HG02885 (cell line): ENCODE results near the gene KRTAP5-5.
"Not testable (repeated sequence)": the region's sequence is repeated elsewhere in the genome, so short reads cannot be mapped to it uniquely, and the experiment has no call there.

Experiments used
- ATAC-seq: cut with Tn5 transposase; IDR thresholded peaks from one replicate; pipeline ENCODE4 v1.9.1; 2021; ENCODE audit warnings: mild to moderate bottlenecking; ENCODE audit not compliant: unreplicated experiment, poor library complexity

Gene KRTAP5-5

GRCh38 chr11:1640076-1640946, 10.7 kb downstream of the KRTAP5-5 start:
- no peak for ATAC-seq

DNA sequence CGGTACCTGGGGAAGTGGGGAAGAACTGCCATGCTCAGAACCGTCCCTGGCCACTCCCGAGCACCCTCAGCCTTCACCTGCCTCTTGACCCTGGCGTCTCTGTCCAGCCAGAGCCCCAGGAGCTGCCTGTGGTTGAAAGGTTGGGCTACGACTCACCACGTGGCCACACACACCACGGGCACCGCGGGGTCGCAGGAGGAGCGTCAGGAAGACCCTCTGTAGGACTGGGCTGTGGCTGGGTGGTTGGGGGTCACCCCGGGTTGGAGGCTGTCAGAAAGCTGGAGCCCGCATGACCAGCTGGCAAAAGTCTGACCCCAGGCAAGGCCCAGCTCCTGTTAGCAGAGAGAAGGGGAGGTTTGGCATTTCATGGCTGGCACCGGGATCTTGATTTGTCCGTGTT, 11.5 kb downstream of the KRTAP5-5 start:
- no peak for ATAC-seq

GRCh38 chr11:1642288-1643145, 12.9 kb downstream of the KRTAP5-5 start:
- no peak for ATAC-seq

- no peak for ATAC-seq
Measured at GRCh38 chr11:1643146-1643690, 13.6 kb downstream of the KRTAP5-5 start.

- ATAC-seq = no peak
Measured at GRCh38 chr11:1644601-1645356, 15.2 kb downstream of the KRTAP5-5 start.

DNA sequence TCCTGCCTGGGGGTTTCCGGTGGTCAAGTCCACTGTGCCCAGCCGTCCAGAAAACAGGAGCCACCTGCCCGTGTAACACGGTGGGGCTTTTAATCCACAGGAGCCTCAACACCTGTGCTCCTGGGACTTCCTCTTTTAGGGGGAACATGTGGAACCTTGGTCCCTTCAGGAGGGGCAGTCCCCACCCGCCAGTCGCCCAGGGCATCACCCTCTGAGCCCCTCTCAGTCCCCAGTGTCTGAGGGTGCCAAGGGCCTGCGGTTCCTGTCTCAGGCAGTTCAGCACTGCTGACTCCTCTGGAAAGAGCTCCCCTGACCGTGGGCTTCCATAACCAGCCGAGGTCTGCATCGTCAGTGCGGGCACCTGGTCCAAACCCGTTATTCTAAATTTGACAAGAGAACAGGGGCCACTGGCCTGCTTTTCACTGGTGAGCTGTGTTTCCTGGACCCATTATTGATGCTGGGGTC, 15.8 kb downstream of the KRTAP5-5 start:
- no peak for ATAC-seq

DNA sequence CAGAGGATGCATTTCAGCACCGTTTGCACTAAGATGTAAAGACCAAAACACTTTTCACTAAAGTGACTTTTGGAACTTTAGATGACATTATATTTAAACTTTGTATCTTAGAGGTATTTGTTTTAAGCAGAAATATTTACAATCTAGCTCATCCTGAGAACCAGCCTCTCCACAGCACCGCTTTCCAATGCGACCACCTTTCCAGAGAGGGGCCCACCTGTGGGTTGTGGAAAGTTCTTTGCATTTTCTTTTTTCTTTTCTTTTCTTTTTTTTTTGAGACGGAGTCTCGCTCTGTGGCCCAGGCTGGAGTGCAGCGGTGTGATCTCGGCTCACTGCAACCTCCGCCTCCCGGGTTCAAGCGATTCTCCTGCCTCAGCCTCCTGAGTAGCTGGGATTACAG, 17.0 kb downstream of the KRTAP5-5 start:
- not testable (repeated sequence) for ATAC-seq

GRCh38 chr11:1647901-1648652, 18.5 kb downstream of the KRTAP5-5 start:
- no peak for ATAC-seq

DNA sequence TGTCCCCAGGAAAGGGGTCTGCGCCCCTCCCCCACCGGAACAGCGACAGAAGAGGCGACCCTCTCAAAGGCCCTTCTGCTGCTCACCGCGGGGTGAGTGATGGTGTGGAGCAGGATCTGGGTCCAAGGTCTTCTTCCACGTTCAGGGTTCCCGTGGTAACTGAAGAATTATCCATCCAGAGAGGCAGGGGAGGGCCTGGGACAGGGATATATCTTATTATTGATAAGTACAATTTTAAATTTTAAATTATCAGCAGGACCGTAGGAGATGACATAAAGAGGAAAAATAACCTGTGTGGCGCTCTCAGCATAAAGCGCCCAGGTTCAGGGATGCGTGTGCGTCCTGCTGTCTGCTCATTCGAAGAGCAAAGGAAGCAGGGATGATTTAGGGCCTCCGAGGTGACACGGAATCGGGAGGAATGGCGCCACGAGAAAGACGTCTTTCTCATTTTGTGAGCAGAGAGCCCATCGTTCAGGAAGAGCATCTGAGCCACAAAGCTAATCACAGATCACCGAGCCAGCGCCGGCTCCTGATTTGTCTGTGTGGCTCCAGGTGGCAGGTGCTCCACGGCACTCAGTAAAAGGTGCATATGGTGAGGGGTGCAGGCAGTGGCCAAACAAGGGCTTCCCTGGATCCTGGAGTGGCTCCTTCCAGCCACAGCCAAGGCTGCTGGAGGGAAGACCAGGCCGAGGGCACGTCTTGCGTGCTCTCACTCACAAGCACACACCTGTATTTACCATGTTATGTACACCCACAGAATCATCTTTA, 19.3 kb downstream of the KRTAP5-5 start:
- no peak for ATAC-seq

DNA sequence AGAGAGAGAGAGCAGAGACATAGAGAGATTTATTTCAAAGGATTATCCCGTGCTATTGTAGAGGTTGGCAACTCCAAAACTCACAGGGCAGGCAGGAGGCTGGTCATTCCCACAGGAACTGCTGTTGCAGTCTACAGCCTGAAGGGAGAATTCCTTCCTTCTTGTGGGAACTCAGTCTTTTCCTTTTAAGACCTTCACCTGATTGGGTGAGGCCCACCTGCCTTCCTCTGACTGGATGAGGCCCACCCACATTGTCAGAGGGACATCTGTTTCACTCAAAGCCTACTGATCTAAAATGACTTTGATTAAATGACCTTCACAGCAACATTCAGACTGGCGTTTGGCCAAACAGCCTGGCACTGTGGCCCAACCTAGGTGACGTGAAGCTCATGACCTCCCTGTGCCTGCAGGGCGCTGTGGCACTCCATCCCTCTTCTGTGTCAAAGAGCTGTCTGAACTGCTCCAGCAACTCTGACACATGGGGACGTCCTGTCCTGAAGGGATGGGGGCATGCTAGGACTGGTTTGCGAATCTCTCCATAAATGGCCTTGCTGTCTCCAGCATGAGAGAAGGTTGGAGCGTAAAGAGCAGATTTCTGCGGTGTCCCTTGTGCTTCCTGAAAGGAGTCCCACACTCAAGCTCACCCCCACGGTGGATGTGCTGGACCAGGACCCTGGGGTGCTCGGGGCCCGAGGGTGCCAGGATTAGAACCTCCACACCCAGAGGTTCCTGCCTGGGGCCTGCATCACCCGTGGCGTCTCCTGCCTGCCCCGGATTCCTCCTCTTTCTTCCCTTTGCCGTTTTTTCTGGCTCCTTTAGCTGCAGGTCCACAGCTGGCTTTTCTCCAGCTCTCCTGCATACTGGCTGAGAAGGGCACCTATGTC, 20.7 kb downstream of the KRTAP5-5 start:
- ATAC-seq = no peak

GRCh38 chr11:1650918-1651262, 21.3 kb downstream of the KRTAP5-5 start:
- no peak for ATAC-seq

DNA sequence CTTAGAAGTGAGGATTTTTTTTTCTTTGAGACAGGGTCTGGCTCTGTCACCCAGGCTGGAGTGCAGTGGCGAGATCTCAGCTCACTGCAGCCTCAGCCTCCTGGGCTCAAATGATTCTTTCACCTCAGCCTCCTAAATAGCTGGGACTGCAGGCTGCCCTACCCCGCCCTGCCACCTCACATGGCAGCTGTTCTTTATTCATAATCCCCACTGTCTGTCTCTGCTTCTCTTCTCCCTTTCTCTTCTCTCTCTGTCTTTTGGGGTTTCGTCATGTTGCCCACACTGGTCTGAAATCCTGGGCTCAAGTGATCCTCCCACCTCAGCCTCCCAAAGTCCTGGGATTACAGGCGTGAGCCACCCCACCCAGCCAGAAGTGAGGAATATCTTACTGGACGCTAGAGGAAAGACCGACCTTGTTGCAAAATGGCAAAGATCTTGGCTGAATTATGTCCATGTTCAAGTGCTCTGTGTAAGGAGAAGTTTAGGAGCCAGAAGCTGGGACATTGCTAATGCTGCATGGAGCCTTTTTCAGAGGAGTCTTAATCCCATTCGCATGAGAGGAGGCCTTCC, 21.9 kb downstream of the KRTAP5-5 start:
- no peak for ATAC-seq

- ATAC-seq = no peak
Measured at GRCh38 chr11:1652026-1652425, 22.5 kb downstream of the KRTAP5-5 start.

DNA sequence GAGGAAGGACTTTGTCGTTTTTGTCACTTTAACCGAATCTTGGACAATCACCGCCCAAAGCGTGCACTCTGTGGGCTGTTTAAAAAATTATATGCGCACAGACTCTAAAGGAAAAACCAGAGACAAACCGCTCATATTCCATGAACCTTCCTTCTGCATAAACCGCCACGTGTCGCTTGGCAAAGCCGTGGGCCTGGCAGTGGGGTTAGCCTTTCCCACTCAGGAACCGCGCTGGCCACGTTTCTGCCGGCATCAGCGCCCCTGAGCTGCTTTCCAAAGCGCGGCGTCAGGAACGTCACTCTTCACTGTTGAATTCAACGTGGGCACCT, 22.8 kb downstream of the KRTAP5-5 start:
- ATAC-seq = no peak

DNA sequence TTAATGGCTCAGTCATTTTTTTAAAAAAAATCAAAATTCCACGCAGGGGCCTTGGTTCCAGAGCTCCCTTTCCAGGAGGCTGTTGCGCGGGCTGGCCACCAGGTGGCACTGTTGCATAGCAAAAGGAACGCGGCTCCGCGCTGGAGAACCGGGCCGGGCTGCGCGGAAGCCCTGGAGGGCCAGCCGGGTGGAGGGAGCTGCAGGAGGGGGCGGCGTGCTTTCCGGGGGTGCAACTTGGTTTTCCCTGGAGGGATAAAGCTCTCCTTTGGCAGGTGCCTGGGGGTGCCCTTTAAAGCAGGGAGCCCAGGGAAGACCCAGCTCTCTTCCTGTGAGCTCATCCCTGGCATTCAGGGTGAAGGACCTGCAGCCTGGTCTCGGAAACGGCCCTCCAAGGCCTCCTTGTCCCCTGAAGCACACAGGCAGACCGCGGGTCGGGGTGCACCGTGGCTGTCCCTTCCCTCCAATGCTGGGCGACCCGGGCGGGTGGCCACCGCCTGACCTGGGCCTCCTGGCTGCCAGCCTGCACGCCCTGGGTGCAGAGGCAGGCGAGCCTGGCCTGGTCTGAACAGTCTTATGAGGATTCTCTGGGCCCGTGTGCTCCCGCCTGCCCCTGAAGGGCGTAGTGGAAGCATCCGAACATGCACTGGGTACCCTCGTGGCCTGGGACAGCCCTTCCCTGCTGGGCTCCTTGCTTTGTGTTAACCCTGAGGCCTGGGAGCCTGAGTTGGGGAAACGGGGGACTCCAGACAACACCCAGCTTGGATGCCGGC, 23.4 kb downstream of the KRTAP5-5 start:
- ATAC-seq = no peak

DNA sequence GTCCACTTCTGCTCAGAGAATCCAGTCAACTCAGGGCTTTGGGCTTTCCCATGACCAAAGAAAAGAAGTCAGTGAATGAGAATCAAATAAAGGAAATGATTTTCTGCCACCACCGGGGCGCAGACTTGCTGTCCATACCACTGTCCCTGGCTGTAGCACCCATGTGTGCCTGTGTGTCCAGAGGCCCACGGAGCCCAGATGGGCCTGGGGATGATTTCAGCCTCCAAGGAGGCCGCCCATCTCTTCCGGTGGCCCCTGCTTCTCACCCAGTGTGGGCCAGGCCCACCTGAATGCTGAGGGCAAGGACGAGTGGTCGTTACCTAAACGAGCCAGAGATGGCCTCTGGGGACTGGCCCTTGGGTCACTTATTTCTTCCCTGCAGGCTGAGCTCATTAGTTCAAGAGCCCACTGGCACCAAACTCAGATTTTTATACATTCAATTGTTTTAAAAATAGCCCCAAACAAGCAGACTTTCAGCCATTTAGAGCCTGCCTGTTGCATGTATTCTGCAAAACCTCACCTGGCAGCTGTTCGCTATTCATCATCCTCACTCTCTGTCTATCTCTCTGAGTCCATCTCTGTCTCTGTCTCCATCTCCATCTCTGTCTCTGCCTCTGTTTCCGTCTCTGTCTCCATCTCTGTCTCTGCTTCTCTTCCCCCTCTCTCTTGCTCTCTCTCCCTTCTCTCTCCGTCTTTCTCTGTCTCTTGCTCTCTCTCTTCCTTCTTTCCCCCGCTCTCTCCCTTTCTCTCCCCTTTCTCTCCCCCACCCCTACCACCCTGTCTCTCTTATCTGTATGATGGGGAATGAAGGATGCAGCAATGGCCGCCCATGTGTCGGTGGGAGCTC, 24.2 kb downstream of the KRTAP5-5 start:
- no peak for ATAC-seq
